Peyer's patch (tissue), 4 donors: ENCODE data around the gene C19orf73. TPM values are rescaled to one million over a fixed set of nuclear protein-coding genes. Genes with fewer than 3 reads are reported as not detected.
A peak's percentile ranks its signal among the peaks of the same experiment; 100 is the strongest.
"Not testable (repeated sequence)": the region's sequence is repeated elsewhere in the genome, so short reads cannot be mapped to it uniquely, and the experiment has no call there.

Source experiments
- DNase-seq, 3 donors: peaks; one replicate each; pipeline ENCODE4 v3.0.0-alpha.2; 2017 to 2019
- H3K27ac ChIP-seq, 4 donors: fragments of 200-600 bp; sonication (generic); one replicate each; pipeline ENCODE4 v1.5.1; 2016 to 2019
- H3K27me3 ChIP-seq, 2 donors: fragments of 200-600 bp; sonication (generic); one replicate each; pipeline ENCODE4 v1.5.1; 2019
- H3K36me3 ChIP-seq, 3 donors: fragments of 200-600 bp; sonication (generic); one replicate each; pipeline ENCODE4 v1.5.1; 2016 to 2019
- H3K4me1 ChIP-seq, 4 donors: fragments of 200-600 bp; sonication (generic); one replicate each; pipeline ENCODE4 v1.5.1; 2016 to 2019
- H3K4me3 ChIP-seq, 4 donors: fragments of 200-600 bp; sonication (generic); 1 replicate in 3 of 4; 2 replicates in 1 of 4; pipeline ENCODE4 v1.5.1; 2016 to 2019; ENCODE audit warnings: mild to moderate bottlenecking in 1 of 4
- H3K9me3 ChIP-seq, 4 donors: fragments of 200-600 bp; sonication (generic); one replicate each; pipeline ENCODE4 v1.5.1; 2016 to 2019; ENCODE audit warnings: mild to moderate bottlenecking in 1 of 4
- CTCF ChIP-seq, 6 experiments: fragments of 450-650 bp in 4 of 6; fragments of 200-600 bp in 2 of 6; sonication (generic) in 1 of 6; IDR thresholded peaks; one replicate each; pipeline ENCODE4 v1.5.1; 2017 to 2019; ENCODE audit warnings: antibody characterized with exemption in 6 of 6, mild to moderate bottlenecking in 3 of 6, moderate library complexity in 1 of 6
- POLR2A ChIP-seq, 2 donors: fragments of 450-650 bp; IDR thresholded peaks; one replicate each; pipeline ENCODE4 v1.5.1; 2017; ENCODE audit warnings: antibody characterized with exemption in 2 of 2, mild to moderate bottlenecking in 2 of 2, moderate library complexity in 2 of 2
- total RNA-seq, 4 donors: library from RNA; depleted of rRNA; stranded (reverse); fragments of >200 nt; gene quantifications; one replicate each; pipeline ENCODE4 v1.1.0, GENCODE V29; 2016

The C19orf73 gene
- total RNA-seq, 4 donors from 2014 or later, result 3.6 to 6.1 (median 4.6) TPM; not detected in 1

- Histone ChIP-seq H3K36me3 (no peaks in the 10 kb centered on the region), H3K27me3 (no peaks in the 10 kb centered on the region), H3K4me3 (peak overlapping the region; percentile 11 to 53 (median 46)), H3K4me1 (peaks cover 0 to 29% (median 5%) of the 10 kb centered on the region in 4 donors), H3K27ac (peak overlapping the region in 2 of 4 donors; percentile 57 to 84), H3K9me3 (no peaks in the 10 kb centered on the region)
- TF ChIP-seq CTCF (IDR thresholded peaks at IDR 0.05), result no peak
- no peak for TF ChIP-seq POLR2A (IDR thresholded peaks at IDR 0.05)
- no peak for DNase-seq
Measured at GRCh38 chr19:49128545-49129237, 9.7 kb upstream of the C19orf73 start.

- peak in 3 of 6 experiments; percentile 45 to 58 (median 50) for TF ChIP-seq CTCF (IDR thresholded peaks at IDR 0.05)
- no peak for TF ChIP-seq POLR2A (IDR thresholded peaks at IDR 0.05)
- H3K36me3 ChIP-seq, result no peaks in the 10 kb centered on the region
- peak overlapping the region in 3 of 4 donors; percentile 72 to 84 (median 74) for H3K27ac ChIP-seq
- no peaks in the 10 kb centered on the region for H3K27me3 ChIP-seq
- no peaks in the 10 kb centered on the region for H3K9me3 ChIP-seq
- peak overlapping the region; percentile 24 to 53 (median 46) for H3K4me3 ChIP-seq
- peaks cover 0 to 21% (median 5%) of the 10 kb centered on the region in 4 donors for H3K4me1 ChIP-seq
- peak; percentile 92 to 99 (median 97) for DNase-seq
Measured at GRCh38 chr19:49127674-49128544, 9.0 kb upstream of the C19orf73 start.

- not testable (repeated sequence) for H3K9me3 ChIP-seq, H3K27me3 ChIP-seq, DNase-seq, H3K36me3 ChIP-seq
- H3K4me3 ChIP-seq, result peak overlapping the region in 3 of 4 donors; percentile 24 to 45 (median 41)
- peak overlapping the region in 1 of 4 donors; percentile 84 for H3K27ac ChIP-seq
- peaks cover 0 to 19% (median 5%) of the 10 kb centered on the region in 4 donors for H3K4me1 ChIP-seq
Measured at GRCh38 chr19:49127225-49127624, 8.3 kb upstream of the C19orf73 start.

- no peak for DNase-seq
- Histone ChIP-seq H3K27me3 (no peaks in the 10 kb centered on the region), H3K27ac (no peak overlapping the region), H3K36me3 (no peaks in the 10 kb centered on the region), H3K4me3 (no peak overlapping the region), H3K9me3 (no peaks in the 10 kb centered on the region), H3K4me1 (peaks cover 0 to 19% (median 5%) of the 10 kb centered on the region in 4 donors)
- TF ChIP-seq CTCF (IDR thresholded peaks at IDR 0.05) (no peak), POLR2A (IDR thresholded peaks at IDR 0.05) (no peak)
Measured at GRCh38 chr19:49126575-49126974, 7.6 kb upstream of the C19orf73 start.

- no peaks in the 10 kb centered on the region for H3K27me3 ChIP-seq
- peak in 1 of 2 donors; percentile 38 for TF ChIP-seq POLR2A (IDR thresholded peaks at IDR 0.05)
- no peak for TF ChIP-seq CTCF (IDR thresholded peaks at IDR 0.05)
- H3K36me3 ChIP-seq, result no peaks in the 10 kb centered on the region
- DNase-seq, result peak in 2 of 3 donors; percentile 79 to 88
- H3K4me1 ChIP-seq, result peaks cover 0 to 21% (median 6%) of the 10 kb centered on the region in 4 donors
- H3K9me3 ChIP-seq, result no peaks in the 10 kb centered on the region
- H3K4me3 ChIP-seq, result peak overlapping the region in 1 of 4 donors; percentile 30
- H3K27ac ChIP-seq, result peak overlapping the region in 3 of 4 donors; percentile 34 to 50 (median 46)
Measured at GRCh38 chr19:49125025-49125731, 6.2 kb upstream of the C19orf73 start.

- H3K4me3 ChIP-seq, H3K36me3 ChIP-seq, H3K27me3 ChIP-seq, DNase-seq, H3K27ac ChIP-seq, H3K9me3 ChIP-seq: not testable (repeated sequence)
- H3K4me1 ChIP-seq, result peaks cover 0 to 27% (median 11%) of the 10 kb centered on the region in 4 donors
Measured at GRCh38 chr19:49123285-49123684, 4.3 kb upstream of the C19orf73 start.

GRCh38 chr19:49121841-49122240 lies 2.9 kb upstream of the C19orf73 start:
- H3K27ac ChIP-seq, H3K4me3 ChIP-seq, H3K9me3 ChIP-seq, DNase-seq, H3K36me3 ChIP-seq, H3K27me3 ChIP-seq: not testable (repeated sequence)
- peaks cover 2 to 32% (median 12%) of the 10 kb centered on the region in 4 donors for H3K4me1 ChIP-seq
